Measurements from ENCODE around the gene AP3D1.

The AP3D1 gene

DNA sequence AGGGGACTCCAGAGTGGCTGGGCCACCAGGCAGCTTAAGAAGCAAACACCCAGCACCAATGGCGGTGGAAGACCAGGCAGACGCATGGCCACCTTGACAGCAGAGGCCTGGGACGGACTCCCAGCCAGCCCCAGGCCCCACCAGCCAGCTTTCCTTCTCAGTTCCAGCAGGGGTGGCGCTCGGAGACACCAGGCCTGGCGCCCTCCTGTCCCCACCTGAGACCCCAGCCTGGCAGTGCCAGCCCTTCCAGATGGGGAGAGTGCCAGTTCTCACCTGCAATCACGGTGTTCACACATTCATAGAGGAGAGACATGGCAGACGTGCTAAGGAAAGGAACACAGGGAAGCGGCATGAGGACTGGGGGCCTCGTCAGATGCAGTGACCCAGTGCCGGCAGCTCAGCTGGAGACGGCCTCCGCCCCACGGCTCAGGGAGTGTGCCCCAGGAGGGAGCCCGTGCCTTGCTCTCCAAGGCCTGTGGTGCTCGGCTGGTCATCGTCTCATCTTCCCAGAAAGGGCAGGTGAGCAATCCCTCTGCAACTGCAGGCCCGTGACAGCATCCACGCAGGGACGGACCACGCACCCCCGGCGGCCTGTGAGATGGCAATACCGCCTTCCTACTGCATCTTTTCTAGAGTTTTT, 24.4 kb downstream of the AP3D1 start:
- DNase-seq: no peak

DNA sequence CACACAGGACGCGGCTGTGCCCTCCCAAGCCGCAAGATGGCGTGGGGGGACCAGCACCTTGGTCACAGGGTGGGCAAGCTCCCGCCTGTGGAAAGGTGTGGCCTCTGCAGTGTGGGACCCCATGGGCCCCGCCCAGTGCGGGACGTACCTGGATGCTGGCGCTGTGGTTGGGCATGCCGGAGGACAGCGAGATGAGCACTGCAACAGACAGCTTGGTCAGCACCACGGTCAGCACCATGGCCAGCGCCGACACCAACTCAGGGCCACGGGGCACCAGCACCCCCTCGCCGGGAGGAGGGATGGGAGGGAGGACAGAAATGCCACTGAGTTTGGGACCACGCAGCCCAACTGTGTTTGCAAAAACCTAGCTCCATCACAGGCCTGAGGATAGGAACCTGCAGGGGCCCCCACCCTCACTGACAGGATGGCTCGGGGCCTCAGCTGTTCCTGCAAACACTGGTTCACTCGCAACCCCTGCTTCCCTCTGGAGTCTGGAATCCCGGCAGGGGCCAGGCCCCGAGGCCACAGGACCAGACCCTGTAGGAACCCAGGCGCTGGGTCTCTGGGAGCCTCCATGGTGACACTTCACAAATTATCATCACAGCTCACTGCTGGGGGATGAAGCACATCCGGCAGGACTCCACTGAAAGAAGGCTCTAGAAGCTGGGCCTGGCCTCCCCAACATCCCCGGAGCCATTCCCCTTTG, 27.5 kb downstream of the AP3D1 start:
- no peak for DNase-seq

DNA sequence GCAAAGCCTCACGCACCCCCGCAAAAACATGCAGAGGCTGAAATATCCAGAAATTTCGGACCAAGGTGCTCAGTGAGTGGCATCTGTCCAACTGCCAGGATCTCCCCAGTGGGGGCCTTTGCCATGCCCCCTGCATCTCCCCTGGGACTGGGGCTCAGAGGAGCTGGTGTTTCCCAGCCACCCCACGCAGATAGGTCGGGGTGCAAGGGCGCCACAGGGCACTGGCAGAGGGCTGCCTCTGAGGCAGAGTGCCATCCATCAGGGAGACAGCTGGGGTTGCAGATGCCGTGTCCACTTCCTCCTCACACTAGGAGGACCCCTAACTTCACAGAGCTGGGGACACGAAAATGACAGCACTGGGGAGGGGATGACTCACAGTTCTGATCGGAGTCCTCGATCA, 28.4 kb downstream of the AP3D1 start:
- DNase-seq: no peak

DNA sequence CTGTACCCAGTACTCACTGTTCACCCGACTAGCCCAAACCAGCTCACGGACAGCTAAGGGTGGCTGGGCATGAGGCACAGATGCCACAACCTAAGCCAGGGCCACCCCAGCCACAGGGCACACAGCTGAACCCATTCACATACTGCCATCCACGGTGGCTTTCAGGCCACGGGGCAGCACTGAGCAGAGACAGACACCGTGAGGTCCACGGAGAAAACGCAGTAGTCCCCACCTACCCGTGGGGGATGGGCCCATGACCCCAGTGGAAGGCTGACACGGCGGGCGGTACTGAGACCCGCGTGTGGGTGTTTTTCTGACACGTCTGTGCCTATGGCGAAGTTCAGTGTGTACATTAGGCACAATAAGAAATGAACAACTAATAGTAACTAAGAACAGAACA, 29.1 kb downstream of the AP3D1 start:
- DNase-seq: no peak

DNA sequence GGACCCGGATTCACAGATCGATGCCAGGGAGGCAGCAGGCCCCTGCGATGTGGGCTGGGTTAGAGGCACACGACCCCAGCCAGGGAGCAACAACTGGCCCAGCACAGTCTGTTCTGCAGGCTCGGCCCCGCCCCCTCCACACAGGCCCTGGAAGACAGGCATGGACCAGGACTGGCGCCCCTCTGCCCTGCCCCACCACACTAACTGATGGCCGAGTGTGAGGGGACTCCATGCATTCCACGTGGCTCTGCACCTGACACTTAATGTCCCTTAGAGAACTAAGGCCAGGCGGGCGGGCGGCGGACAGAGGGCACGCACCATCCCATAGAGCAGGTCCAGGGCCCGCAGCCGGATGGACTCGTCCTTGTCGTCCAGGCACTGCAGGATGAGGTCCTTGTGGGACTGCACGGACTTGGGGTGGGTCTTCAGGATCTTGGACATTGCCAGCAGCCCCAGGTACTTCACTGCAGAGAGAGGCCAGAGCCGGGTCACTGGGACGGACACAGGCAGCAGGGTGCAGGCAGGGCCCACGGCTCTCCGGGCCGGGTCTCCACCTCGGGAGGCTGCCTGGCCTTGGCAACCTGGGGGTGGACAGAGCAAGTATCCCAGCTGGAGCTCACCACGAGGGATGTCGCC, 29.8 kb downstream of the AP3D1 start:
- DNase-seq: no peak

DNA sequence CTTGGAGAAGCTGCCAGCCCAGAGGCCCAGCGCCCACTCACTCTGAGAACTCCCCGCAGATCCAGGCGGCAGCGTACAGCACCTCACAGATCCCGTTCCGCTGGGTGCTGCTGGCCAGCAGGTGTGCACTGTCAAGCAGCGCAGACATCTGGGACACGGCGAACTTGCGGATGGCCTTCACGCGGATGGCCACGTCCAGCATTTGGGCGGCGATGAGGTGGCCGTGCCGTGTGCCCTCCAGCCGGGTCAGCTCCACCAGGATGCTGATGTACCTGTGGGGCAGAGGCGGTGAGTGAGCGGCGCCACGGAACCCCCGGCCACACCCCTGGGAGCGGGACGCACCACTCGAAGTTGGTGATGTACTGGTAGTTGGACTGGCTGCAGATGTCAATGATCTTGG, 30.5 kb downstream of the AP3D1 start:
- DNase-seq: no peak

DNA sequence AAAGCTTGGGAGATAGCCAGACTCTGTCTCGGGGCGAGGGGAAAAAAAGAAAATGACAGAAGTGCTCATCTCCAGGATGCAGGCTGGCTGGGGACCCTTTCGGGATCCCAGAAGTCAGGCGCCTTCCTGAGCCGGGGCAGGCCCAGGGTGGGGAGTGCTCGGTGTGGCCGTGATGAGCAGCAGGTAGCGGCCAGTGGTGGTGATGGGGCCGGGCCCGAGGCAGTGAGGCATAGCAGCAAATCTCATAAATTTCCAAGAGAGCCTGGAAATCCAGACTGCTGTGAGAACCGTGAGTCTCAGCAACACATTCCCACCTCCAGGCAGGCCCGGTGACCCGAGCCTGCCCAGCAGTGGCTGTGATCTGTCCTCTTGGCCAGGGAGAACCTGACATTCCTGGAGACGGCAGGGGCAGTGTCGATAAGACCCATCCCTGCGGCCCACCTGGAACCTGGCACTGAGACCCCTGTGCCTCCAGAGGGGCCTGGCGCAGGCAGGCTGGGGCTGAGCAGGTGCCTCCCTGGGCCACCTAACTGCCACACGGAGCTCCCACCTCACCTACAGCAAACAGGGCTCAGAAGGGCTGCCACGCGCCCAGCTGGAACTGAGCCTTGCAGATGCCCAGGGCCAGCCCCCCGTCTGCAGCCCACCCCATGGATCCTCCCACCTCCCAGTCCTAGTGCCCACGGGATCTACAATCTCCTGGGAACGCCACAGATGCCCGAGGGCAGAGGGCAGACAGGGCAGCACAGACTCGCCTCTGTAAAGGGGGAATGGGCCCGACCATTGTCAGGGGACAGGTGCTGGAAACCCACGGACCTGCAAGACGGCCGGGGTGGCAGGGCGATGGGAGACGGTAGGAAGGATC, 31.2 kb downstream of the AP3D1 start:
- DNase-seq: no peak

DNA sequence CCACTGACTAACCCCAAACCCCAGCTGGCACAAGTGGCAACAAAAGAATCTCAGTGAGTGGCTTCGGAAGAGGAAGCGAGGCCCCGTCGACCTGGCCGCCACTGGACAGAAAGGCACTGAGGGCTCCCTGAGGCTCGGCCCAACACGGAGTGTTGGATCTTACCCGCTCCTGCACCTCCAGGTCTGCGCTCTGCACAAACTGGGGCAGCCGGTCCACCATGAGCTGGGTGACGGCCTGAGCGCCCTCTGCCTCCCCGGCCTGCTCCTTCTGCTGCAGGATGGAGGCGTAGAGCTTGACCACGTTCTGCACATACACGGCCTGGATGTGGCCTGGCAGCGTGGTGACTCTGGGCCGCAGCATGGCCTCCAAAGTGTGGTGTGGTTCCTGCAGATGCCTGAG, 32.9 kb downstream of the AP3D1 start:
- no peak for DNase-seq

DNA sequence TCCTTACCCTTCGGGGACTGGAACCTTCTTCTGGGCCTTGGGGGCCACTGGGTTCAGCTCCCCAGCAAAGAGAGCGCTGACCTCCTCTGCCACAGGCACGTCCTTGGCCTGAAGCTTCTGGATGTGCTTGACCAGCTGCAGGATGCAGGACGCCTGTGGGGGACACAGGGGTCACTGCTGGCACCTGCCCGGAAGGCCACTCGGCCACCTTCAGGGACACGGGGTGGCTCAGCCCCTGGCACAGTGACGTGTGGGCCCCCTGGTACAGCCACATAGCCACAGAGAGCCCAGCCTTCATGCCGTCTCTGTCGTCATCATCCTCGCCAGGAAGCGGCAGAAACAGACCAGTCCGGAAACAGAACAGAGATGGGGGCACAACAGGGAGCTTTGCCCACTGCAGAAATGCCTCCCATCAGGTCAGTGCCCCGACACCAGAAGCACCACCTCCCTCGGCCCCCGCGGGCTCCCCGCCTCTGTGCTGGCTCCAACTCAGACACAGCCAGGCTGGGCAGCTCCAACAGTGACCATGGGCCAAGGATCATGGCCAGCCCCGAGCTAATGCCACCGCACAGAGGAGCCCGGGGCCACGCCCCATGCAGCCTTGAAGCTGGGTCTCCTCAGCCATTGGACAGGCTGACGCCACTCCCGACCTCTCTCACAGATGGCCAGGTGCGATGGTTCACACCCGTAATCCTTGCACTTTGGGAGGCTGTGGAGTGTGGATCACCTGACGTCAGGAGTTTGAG, 34.0 kb downstream of the AP3D1 start:
- DNase-seq: no peak

DNA sequence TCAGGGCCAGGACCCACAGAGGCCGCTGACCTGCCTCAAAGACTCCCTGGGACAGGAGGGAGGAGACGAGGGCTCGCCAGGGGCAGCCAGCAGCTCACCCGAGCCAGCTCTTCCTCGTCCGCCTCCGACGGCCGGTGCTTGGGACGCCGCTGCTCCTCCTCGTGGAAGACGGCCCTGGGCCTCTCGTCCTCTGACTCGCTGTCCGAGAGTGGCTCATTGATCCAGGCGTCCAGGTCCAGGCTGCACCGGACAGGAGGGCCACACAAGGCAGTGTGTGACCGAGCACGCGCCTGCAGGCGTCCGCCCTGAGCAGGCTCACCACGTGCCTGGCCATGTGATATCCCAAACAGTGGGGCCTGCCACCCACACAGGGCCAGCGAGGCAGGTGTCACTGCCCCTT, 34.9 kb downstream of the AP3D1 start:
- DNase-seq: no peak

DNA sequence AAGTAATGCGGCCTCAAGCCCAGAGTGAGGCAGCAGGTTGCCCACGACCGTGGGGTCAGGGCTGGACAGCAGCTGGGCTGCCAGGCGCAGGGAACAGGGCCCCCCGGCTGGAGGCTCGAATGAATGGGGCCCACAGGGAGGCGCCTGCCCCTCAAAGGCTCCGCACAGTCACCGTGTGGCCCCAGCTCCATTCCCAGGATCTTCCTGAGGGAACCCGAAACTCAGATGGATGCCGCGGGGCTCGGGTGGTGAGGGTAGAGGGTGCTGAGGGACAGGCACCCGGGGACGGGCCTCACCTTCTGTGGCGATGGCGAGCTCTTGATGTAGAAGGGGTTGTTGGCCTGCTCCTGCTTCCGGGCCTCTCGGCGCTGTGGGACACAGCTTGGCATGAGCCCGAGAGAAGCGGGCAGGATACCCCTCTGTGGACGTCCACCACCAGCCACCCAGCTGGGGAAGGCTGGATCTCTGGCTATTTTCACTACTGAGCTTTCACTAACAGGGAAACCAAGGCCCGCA, 35.4 kb downstream of the AP3D1 start:
- DNase-seq: no peak

DNA sequence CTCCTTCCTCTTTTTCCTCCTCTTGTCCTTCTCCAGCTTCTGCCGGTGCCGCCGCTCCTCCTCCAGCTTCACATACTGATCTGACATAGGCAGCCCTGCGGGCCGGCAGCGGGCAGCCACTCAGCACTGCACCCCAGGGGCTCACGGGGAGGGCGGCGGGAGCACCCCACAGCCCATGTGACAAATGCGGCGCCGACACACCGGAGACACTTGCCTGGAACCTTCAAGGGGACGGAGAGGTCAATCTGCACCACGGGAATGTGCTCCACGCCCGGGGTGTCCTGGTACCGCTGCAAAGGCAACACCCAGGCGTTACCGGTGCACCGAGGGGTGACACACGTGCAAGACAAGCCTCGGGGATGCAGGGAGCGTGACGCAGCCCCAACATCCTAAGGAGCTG, 36.0 kb downstream of the AP3D1 start:
- no peak for DNase-seq

DNA sequence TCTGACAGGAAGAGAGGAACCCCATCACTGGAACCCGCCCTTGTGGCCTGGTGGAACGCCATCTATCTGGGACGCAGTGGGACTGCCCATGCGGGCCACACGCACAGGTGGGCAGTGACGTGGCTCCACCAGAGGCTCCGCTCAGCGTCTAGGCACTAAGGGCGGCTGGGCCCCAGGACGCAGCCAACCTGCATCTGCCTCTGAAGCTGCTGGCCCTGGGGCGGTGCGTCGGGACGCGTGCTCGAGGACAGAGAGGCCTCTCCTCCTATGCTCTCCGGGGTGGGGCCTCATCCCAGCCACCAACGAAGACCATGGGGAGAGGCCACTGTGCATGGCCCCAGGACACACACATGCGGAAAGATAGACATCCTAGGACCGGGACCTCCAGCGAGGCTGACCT, 36.5 kb downstream of the AP3D1 start:
- no peak for DNase-seq

DNA sequence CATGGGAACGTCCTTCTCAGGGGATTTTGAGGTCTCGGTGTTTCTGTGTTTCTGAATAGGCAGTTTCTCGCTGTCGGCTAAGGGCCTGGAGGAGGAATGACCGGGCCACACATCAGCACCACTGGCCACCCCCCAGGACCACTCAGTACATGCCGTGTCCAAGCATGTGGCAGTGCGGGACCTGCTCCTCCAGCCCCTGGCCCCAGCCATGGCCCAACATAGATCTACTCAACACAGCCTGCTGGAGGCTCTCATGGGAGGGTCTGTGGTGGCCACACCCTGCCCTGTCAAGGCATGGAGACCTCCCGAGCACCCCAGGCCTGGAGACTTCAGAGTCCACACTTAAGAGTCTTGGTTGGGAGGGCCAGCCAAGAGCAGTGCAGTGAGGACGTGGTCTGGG, 37.1 kb downstream of the AP3D1 start:
- DNase-seq: no peak

DNA sequence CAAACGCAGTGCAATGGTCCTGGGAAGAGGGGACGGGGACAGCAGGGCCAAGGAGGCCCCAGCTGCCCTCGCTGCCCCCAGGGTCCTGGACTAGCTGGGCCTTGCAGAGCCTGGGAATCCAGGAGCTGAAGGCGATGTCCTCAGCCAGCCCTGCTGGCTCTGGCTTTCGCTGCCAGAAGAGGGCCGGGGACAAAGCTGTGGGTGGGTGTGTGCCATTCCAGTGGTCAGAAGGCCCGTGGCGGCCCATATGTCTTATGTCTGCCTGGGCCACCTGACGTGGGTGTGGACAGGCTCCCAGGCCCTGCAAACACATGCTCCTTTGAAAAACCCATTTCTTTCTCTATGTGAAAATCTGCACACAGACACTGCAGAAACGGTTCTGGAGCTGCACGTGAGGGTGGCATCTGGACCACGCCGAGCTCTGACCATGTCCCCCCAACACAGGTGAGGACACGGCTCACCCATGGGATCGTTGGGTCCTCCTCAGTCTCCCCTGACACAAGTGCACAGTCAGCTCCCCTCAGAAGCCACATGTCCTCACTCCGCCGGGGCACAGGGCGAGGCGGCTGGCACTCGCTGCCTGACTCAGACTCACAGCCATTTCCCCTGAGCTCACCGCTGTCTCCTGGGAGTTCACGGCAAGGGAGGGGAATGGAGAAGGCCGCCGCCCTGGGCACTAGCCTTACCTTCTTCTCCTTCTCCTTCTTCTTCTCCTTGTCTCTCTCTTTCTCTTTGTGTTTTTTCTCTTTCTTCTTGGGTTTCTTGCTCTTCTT, 37.7 kb downstream of the AP3D1 start:
- DNase-seq: no peak

DNA sequence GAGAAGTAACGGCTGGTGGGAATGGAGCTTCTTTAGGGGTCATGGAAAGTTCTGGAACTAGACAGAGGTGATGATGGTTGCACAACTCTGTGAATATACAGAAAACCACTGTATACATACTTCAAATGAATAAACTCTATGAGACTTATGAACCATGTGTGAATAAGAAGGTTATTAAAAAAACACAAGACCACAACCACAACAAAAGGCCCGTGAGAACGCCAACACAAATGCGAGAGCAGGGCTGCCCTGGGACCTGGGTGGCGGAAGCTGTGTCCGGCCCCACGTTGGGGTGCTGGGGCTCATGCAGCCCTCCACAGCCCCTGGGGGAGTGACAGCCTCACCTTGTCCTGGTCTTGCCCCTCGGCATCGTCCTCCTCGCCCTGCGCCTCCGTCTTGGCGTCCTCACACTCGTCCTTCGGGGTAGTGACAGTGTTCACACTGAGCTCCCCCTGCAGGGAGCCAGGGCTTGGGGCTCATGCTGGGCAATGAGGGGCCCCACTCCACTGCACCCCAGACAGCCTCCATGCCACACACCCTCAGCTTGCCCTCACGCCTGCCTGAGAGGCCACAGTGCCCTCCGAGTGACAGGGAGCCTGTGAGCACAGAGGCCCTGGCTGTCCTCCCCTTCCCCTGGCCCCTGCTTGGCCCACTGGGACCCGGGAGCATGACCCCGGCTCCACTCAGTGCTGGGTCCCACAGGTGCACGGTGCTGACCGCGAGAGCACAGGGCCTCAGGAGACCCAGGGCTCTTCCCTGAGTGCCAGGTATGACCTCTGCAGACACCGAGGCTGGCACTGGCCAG, 38.6 kb downstream of the AP3D1 start:
- DNase-seq: no peak

DNA sequence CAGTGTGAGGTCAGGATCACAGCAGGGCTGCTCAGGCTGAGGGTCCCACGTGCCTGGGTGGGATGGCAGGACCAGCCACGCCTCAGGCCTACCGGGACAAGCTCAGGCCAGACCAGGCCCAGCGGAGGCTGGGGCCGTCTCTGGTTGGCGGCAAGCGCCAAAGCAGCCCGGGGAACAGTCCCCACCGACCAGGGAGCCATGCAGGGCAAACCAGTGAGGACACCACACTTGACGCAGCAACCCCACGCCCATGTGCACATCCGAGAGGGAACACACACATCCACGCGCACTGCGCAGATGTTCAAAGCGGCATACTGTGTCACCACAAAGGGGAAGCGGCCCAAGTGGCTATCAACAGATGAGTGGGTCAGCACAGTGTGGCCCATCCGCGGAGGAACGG, 39.5 kb downstream of the AP3D1 start:
- no peak for DNase-seq

DNA sequence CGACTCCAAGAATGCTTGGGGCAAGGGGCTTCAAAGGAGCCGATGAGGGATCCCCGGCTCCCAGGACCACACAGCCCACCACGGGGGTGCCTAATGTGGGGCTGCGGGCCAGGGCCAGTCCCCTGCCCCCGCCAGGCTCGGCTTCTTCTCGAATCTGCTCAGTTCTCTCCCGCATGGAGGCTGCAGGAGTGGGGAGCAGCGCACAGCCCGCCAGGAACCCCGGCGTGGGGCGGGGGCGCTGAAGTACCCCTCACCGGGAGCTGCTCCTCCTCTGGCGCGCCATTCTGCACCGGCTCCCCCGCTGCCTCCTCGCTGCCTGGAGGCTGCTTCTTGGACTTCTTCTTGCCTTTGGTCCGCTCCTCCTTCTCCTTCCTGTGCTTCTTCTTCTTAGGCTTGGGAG, 39.9 kb downstream of the AP3D1 start:
- DNase-seq: no peak

DNA sequence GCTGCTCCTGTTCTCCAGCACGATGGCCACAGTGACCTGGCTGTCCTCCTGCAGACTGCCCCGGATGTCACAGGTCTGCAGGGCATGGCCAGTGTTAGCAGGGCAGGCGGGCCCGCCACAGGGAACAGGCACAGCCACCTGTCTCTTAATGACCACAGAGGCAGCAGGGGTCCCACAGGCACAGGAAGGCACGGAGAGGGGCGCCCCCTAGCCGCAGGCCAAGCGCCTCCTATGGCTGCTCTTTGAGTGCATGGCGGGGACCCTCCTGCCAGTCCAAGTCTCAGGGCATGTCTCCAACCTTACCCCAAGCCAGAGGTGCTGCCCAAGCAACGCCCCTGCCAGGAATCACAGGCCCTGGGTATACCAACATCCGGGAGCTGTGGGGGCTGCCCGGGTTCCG, 40.5 kb downstream of the AP3D1 start:
- no peak for DNase-seq

DNA sequence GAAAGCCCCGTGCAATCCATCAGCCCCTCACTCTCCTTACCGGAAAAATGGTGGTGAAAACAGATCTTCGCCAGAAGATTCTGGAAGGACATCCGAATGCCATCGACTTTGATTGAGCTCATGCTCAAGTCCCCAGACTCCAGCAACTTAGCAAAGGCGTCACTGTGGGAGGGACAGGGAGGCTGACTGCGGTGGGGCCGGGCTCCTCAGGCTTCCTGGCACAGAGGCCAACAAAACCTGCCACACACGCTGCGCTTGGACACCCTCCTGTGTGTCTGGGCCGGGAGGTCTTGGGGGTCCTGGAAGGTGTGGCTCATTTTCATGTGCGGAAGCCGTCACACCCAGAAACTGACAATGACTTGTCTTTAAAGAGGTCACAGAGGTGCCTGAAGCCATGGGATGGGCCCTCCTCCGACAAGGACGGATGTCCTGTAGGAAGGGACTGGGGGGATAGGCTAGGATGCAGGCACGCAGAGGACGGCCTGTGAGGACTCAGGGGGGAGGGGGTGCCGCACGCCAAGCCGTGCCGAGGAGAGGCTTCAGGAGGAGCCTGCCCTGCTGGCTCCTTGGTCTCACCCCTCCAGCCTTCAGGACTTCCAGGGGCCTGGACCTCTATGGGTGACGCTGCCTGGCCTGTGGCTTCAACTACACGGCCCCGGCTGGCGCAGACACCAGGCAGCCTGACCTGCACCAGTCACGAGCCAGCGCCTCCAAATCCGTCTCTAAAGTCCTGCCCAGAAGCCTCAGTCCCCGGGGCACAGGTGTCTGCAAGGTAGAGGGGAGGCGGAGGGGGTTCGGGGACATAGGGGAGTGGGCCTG, 42.1 kb downstream of the AP3D1 start:
- no peak for DNase-seq

All from amniotic stem cell (primary cell).